D721Med (cell line): Measurements from ENCODE around the gene GUSB.

Experiments
- DNase-seq: peaks from one replicate; pipeline ENCODE4 v3.0.0; 2011; ENCODE audit warnings: low spot score; ENCODE audit not compliant: insufficient read length
- FAIRE-seq: peaks from 2 replicates; lab custom pipeline; 2011; peaks lifted over from hg19 to GRCh38; lab: Jason Lieb, UNC
- CTCF ChIP-seq: IDR thresholded peaks from 2 replicates; pipeline ENCODE4 v1.5.1; 2012; ENCODE audit warnings: mild to moderate bottlenecking, control low read depth; ENCODE audit not compliant: insufficient read depth; ENCODE audit errors: missing control alignments

The GUSB gene

GRCh38 chr7:65937296-65937695, 44.7 kb downstream of the GUSB start:
- TF ChIP-seq CTCF = no peak

DNA sequence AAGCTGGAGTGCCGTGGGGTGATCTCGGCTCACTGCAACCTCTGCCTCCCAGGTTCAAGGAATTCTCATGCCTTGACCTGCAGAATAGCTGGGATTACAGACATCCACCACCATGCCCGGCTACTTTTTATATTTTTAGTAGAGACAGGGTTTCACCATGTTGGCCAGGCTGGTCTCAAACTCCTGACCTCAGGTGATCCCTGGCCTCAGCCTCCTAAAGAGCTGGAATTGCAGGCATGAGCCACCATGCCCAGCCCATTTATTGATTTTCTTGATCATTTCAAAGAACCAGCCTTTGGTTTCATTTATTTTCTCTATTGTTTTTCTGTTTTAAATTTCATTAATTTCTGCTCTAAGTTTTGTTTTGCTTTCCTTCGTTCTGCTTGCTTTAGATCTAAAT, 50.3 kb downstream of the GUSB start:
- FAIRE-seq = no peak
- no peak for DNase-seq
- no peak for TF ChIP-seq CTCF

More at GRCh38 chr7:65937296-65937695, 44.7 kb downstream of the GUSB start:
- no peak for FAIRE-seq
- no peak for DNase-seq

- TF ChIP-seq CTCF = no peak
- FAIRE-seq = no peak
- DNase-seq = no peak
These were observed 54.2 kb downstream of the GUSB start for GRCh38 chr7:65927489-65928448.

- FAIRE-seq (no peak), DNase-seq (no peak)
- no peak for TF ChIP-seq CTCF
These were observed 55.4 kb downstream of the GUSB start for GRCh38 chr7:65926588-65926987.

- FAIRE-seq = no peak
- no peak for DNase-seq
- TF ChIP-seq CTCF = no peak
These were observed 57.0 kb downstream of the GUSB start for GRCh38 chr7:65925040-65925439.

DNA sequence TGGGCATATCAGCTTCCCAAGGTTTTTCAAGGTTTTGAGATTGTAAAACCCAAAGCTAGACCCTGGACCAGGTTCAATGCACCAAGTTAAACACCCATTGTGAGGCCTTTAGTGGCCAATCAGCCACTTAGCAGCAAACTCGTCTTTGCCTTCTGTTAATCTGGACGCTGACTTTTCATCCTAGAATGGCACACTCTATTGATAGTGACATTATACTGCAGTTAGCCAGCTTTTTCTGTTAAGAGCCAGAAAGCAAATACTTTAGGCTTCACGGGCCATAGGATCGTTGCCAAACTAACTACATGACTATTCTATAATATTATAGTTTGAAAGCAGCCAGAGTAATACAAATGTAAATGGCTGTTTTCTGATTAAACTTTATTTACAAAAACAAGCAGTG, 57.8 kb downstream of the GUSB start:
- no peak for DNase-seq
- TF ChIP-seq CTCF = no peak
- no peak for FAIRE-seq

GRCh38 chr7:65923316-65923715, 58.7 kb downstream of the GUSB start:
- DNase-seq (no peak), FAIRE-seq (no peak)
- no peak for TF ChIP-seq CTCF
